Measurements from ENCODE around the gene LEMD2. TPM values are rescaled to one million over a fixed set of nuclear protein-coding genes. Genes with fewer than 3 reads are reported as not detected.

Gene LEMD2
- total RNA-seq, 1 donor, result 30.4 TPM

DNA sequence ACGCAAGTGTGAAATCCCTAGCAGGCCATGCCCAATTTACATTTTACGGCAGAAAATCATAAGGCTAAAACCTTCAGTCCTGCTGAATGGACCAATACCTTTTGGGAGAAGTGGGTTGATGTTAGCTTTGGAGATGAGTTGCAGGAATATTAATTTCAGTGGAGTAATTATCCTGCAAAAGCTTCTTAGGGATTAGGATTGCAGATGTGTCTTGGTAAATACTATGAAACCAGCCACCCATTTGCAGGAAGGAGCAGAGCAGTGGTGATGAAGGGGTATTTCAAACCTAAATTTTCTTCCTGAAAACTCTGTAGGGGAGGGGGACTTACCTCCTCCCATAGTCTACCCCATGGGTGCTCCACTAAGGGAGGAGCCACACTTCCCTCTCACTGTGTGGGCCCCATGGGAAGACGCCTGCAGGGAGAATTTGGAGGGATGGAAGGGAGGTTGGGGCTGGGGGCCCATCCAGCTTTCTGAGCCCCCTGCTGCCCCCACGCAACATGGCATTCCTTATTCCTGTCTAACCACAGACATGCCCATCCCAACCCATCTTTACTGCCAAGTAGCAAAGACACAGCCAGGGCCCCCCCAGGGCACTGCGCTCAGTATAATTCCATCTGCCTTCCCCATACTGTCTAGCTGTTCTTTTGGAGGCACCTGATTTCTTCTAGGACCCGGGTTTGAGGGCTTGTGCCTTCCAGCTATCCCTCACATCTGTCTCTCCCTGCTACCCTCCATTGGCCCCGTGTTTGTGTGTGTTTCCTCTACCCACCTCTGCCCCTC is 62.8 kb downstream of the LEMD2 start:
- DNase-seq (ENCODE audit: low read depth in 2 of 3, low spot score in 2 of 3), result no peak

GRCh38 chr6:33725222-33725621 is 63.7 kb downstream of the LEMD2 start:
- DNase-seq (ENCODE audit: low read depth in 2 of 3, low spot score in 2 of 3), result no peak

GRCh38 chr6:33724102-33725023 is 64.6 kb downstream of the LEMD2 start:
- no peak for DNase-seq (ENCODE audit: low read depth in 2 of 3, low spot score in 2 of 3)

DNA sequence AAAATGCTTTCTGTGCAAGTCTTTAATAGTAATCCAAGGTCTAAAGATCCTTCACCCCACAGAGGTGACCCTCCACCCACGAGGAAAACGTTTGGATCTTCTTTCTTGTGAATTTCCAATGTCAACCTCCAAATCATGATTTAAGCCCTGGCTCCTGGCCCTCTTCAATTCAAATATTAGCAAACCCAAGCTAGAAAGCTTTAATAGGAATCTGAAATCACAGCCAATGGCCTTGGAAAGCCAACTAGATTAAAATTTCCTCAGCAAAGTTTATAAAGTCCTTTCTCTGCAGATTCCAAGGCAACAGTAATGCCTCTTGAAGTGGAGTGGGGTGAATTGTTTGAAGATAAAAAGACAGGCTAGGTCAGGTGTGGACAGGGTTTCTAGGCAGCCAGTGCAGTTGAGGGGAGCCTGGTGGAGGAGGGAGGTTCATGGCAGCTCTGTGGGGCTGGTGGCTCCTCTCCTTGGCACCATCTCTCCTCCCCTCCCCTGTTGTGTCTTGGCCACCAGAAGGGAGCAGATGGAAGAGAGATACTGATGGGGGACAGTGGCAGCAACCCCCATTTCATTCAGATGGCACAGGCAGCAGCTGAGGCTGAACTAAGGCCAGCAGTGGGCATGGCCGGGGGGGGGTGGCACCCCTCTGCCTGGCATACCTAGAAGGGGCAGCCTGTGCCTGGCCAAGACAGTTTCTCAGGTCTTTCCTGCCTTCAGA is 65.4 kb downstream of the LEMD2 start:
- DNase-seq (ENCODE audit: low read depth in 2 of 3, low spot score in 2 of 3), result no peak

- DNase-seq (ENCODE audit: low read depth in 2 of 3, low spot score in 2 of 3), result no peak
Observed at GRCh38 chr6:33722103-33722623, 66.8 kb downstream of the LEMD2 start.

DNA sequence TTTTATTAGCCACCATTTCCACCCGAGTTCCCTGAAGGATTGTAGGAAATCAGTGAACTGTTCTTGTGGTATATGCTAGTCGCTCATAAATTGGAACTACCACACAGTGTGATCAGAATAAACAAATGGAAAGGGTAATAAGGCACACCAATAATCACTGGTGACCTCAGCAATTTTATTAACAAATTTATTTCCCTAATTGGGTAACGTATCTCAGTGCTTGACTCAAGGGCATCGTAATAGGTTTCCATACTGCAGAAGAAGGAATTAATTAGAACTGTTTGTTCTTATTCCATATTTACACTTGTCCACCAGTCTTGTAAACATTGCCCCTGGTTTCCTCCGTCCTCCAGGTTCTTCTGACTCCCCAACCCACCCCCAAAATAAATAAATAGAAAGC is 67.4 kb downstream of the LEMD2 start:
- DNase-seq (ENCODE audit: low read depth in 2 of 3, low spot score in 2 of 3), result no peak

Other genes starting within 250 kb of the LEMD2 start
- 27.5 TPM for gene BAK1, start 208.9 kb downstream of the LEMD2 start, total RNA-seq
- 10.5 TPM for gene ITPR3, start 167.8 kb downstream of the LEMD2 start, total RNA-seq
- 7.8 TPM for gene UQCC2, start 77.4 kb downstream of the LEMD2 start, total RNA-seq
- gene IP6K3, start 42.2 kb downstream of the LEMD2 start, total RNA-seq, result not detected
- gene MLN, start 14.9 kb upstream of the LEMD2 start, total RNA-seq, result not detected

Data from hematopoietic multipotent progenitor cell (in vitro differentiated cells).